Measurements from ENCODE around the gene NFIA.

DNA sequence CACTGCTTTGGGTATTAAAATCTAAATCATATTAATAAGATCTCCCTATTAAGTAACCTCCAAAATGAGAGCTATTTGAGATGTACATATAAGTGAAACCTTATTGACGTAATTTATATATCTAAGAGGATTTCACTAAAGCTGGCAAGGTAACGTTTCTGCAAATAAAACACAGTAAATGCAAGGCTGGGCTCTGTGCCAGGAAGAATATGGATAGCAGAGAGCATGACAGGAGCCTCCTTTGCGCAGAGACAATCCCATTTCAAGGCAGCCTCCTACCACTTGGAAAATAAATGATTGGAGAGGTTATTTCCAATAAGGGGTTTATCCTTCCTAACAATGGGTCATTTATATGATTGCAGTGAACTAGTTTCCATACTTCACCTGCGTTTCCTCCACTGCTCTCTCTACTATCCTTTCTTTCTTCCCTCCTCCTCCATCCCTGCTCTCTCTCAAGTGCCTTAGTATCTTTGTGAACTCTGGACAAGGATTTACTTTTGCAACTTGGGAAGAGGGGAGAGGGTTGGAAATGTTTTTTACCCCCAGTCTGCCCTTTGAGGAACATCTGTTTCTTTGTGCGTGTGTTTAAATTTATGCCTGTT is 3.0 kb upstream of the NFIA start:
- TF ChIP-seq, protein P1, sequence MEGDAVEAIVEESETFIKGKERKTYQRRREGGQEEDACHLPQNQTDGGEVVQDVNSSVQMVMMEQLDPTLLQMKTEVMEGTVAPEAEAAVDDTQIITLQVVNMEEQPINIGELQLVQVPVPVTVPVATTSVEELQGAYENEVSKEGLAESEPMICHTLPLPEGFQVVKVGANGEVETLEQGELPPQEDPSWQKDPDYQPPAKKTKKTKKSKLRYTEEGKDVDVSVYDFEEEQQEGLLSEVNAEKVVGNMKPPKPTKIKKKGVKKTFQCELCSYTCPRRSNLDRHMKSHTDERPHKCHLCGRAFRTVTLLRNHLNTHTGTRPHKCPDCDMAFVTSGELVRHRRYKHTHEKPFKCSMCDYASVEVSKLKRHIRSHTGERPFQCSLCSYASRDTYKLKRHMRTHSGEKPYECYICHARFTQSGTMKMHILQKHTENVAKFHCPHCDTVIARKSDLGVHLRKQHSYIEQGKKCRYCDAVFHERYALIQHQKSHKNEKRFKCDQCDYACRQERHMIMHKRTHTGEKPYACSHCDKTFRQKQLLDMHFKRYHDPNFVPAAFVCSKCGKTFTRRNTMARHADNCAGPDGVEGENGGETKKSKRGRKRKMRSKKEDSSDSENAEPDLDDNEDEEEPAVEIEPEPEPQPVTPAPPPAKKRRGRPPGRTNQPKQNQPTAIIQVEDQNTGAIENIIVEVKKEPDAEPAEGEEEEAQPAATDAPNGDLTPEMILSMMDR (IDR thresholded peaks at IDR 0.05): no peak
- no peak for TF ChIP-seq POLR2A (IDR thresholded peaks at IDR 0.05)

All from Peyer's patch (tissue), 4 donors.